Chondrocyte (in vitro differentiated cells): Measurements from ENCODE around the gene SYNE1. TPM values are rescaled to one million over a fixed set of nuclear protein-coding genes. Genes with fewer than 3 reads are reported as not detected.

ENCODE experiments used
- DNase-seq: peaks from one replicate; pipeline ENCODE4 v3.0.0; 2021; ENCODE audit warnings: mixed read lengths, low spot score
- H3K27ac Mint-ChIP-seq: one replicate; pipeline ENCODE4 v1.8.0; 2021; ENCODE audit warnings: mild to moderate bottlenecking, moderate library complexity, mixed read lengths; ENCODE audit not compliant: unreplicated experiment
- H3K27me3 Mint-ChIP-seq: 2 replicates; pipeline ENCODE4 v1.8.0; 2021; ENCODE audit warnings: low read depth, mixed read lengths
- H3K36me3 Mint-ChIP-seq: 2 replicates; pipeline ENCODE4 v1.8.0; 2021; ENCODE audit warnings: low read depth, mixed read lengths
- H3K4me1 Mint-ChIP-seq: 2 replicates; pipeline ENCODE4 v1.8.0; 2021; ENCODE audit warnings: low read depth, mild to moderate bottlenecking, mixed read lengths
- H3K4me3 Mint-ChIP-seq: one replicate; pipeline ENCODE4 v1.8.0; 2021; ENCODE audit warnings: mild to moderate bottlenecking, moderate library complexity, mixed read lengths; ENCODE audit not compliant: unreplicated experiment
- H3K9me3 Mint-ChIP-seq: 2 replicates; pipeline ENCODE4 v1.8.0; 2021; ENCODE audit warnings: low read depth, mixed read lengths
- CTCF ChIP-seq: fragments of 200-600 bp; sonication (generic); IDR thresholded peaks from 2 replicates; pipeline ENCODE4 v1.5.0; 2021; ENCODE audit warnings: antibody characterized with exemption, mild to moderate bottlenecking, moderate library complexity
- total RNA-seq: library from RNA; stranded (reverse); gene quantifications from 3 replicates; pipeline ENCODE4 v1.2.1, GENCODE V29; 2021

SYNE1 gene
- total RNA-seq, 1 donor from 2014 or later: 151 TPM

- H3K27me3 Mint-ChIP-seq: no peaks in the 10 kb centered on the region
- no peak overlapping the region for H3K4me3 Mint-ChIP-seq
- DNase-seq: no peak
- peaks cover 43% of the 10 kb centered on the region for H3K36me3 Mint-ChIP-seq
- H3K27ac Mint-ChIP-seq: no peak overlapping the region
- peaks cover 13% of the 10 kb centered on the region for H3K4me1 Mint-ChIP-seq
- H3K9me3 Mint-ChIP-seq: no peaks in the 10 kb centered on the region
- TF ChIP-seq CTCF: no peak
Observed at GRCh38 chr6:152292555-152292954, 344.6 kb downstream of the SYNE1 start.

GRCh38 chr6:152290693-152291092 lies 346.5 kb downstream of the SYNE1 start:
- Mint-ChIP-seq H3K9me3 (no peaks in the 10 kb centered on the region), H3K36me3 (peaks cover 38% of the 10 kb centered on the region), H3K4me3 (no peak overlapping the region), H3K27me3 (no peaks in the 10 kb centered on the region), H3K4me1 (peaks cover 11% of the 10 kb centered on the region), H3K27ac (no peak overlapping the region)
- no peak for DNase-seq
- no peak for TF ChIP-seq CTCF

GRCh38 chr6:152277826-152278329 lies 359.3 kb downstream of the SYNE1 start:
- no peak for DNase-seq
- Mint-ChIP-seq H3K27ac (no peak overlapping the region), H3K4me3 (no peak overlapping the region), H3K36me3 (peaks cover 22% of the 10 kb centered on the region), H3K4me1 (peaks cover 15% of the 10 kb centered on the region), H3K27me3 (no peaks in the 10 kb centered on the region), H3K9me3 (no peaks in the 10 kb centered on the region)
- no peak for TF ChIP-seq CTCF

- peaks cover 26% of the 10 kb centered on the region for H3K36me3 Mint-ChIP-seq
- peaks cover 50% of the 10 kb centered on the region for H3K4me1 Mint-ChIP-seq
- peak overlapping the region; percentile 83 for H3K27ac Mint-ChIP-seq
- TF ChIP-seq CTCF: no peak
- DNase-seq: no peak
- no peaks in the 10 kb centered on the region for H3K27me3 Mint-ChIP-seq
- no peak overlapping the region for H3K4me3 Mint-ChIP-seq
- H3K9me3 Mint-ChIP-seq: no peaks in the 10 kb centered on the region
Observed at GRCh38 chr6:152273638-152274037, 363.5 kb downstream of the SYNE1 start.

- Mint-ChIP-seq H3K4me1 (peaks cover 50% of the 10 kb centered on the region), H3K9me3 (no peaks in the 10 kb centered on the region), H3K4me3 (no peak overlapping the region), H3K36me3 (peaks cover 24% of the 10 kb centered on the region), H3K27ac (peak overlapping the region; percentile 83), H3K27me3 (no peaks in the 10 kb centered on the region)
- no peak for DNase-seq
- no peak for TF ChIP-seq CTCF
Observed at GRCh38 chr6:152273002-152273401, 364.2 kb downstream of the SYNE1 start.
